HG03521 (cell line): Measurements from ENCODE around the gene RNF13.
"Not testable (repeated sequence)": the region's sequence is repeated elsewhere in the genome, so short reads cannot be mapped to it uniquely, and the experiment has no call there.

Experiments used
- ATAC-seq: cut with Tn5 transposase; IDR thresholded peaks from one replicate; pipeline ENCODE4 v1.9.1; 2021; ENCODE audit warnings: mild to moderate bottlenecking, moderate library complexity; ENCODE audit not compliant: unreplicated experiment

RNF13 gene

GRCh38 chr3:149800693-149801092 is 12.3 kb upstream of the RNF13 start:
- ATAC-seq = no peak

DNA sequence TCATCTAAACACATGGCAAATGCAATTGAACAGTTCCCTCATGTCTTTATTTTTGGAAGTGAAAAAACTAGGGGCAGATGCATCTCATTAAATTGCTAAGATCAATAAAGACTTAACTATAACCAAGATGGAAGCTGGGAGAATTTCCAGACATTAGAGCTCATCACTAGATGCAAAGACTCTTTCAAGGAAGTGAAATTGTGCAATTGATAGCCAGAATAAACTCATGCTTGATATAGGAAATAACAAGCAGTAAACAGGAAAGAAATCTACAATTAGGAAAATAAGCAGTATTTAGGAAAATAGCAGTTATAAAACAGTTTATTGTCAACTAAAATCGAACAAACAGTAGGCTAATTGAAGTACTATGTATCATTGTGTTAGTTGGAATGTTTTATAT is 11.8 kb upstream of the RNF13 start:
- no peak for ATAC-seq

DNA sequence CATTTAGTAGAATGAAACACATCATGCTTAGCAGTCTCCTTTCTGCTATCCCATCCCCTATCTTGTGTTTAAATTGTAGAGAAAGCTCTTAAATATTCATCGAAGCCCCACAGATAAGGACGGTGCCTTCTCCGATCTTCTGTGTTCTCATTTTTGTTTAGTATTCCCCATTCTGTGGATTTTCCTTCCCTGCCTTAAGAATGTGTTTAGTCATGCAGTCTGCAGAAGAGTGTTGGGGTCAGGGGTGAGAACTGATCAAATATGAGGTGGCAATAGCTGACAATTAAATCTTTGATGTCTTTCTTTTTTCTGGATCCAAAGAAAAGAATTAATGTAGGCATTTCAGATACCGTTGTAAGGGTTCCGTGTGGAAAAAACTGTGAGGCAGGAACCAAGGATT is 11.4 kb upstream of the RNF13 start:
- ATAC-seq = no peak

DNA sequence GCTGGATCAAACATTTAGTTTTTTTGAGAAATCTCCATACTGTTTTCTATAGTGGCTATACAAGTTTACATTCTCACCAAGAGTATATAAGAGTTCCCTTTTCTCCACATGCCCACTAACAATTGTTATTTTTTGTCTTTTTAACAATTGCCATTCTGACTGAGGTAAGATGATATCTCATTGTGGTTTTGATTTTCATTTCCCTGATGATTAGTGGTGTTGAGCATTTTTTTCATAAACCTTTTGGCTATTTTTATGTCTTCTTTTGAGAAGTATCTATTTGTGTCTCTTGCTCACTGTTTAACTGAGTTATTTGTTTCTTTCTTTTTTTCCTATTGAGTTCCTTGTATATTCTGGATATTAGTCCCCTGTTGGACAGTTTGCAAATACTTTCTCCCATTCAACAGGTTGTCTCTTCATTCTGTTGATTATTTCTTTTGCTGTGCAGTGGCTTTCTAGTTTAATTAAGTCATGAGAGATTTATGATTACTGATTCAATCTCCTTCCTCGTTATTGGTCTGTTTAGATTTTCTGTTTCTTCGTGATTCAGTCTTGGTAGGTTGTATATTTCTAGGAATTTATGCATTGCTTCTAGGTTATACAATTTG is 6.7 kb upstream of the RNF13 start:
- no peak for ATAC-seq

GRCh38 chr3:149808209-149808829 is 4.7 kb upstream of the RNF13 start:
- ATAC-seq = no peak

GRCh38 chr3:149809699-149810098 is 3.3 kb upstream of the RNF13 start:
- ATAC-seq = no peak

DNA sequence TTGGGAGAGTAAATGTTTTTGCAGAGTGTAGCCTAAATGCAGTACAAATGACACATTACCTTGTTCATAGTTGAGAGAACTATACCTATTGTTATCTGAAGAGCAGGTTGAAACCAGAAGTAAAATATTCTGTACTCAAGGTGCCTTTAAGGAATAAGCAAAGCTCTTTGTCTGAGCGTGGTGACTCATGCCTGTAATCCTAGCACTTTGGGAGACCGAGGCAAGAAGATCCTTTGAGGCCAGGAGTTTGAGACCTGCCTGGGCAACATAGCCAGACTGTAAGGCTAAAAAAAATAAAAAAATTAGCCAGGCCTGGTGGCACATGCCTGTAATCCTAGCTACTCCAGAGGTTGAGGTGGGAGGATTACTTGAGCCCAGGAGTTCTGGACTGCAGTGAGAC is 2.2 kb upstream of the RNF13 start:
- ATAC-seq = no peak

DNA sequence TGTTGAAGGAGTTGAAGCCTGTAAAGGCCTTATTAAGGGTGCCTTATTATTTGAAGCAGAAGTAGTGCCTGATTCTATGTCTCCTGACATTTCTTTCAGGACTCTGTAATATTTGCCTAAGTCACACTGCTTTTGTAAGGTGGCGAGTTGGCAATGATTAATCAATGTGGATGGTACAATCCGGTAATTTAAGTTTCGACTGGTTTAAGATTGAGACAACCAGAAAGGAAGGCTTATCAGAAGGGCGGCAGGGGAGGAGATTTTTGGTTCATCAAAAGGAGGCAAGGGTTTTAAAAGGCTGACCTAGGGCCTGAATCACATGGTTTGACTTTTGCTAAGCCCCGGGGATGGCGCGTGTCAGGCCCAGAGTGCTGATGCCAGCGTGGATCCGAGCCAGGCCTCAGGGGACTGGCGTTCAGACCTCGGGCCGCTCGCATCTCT is 830 bp upstream of the RNF13 start:
- ATAC-seq = no peak

DNA sequence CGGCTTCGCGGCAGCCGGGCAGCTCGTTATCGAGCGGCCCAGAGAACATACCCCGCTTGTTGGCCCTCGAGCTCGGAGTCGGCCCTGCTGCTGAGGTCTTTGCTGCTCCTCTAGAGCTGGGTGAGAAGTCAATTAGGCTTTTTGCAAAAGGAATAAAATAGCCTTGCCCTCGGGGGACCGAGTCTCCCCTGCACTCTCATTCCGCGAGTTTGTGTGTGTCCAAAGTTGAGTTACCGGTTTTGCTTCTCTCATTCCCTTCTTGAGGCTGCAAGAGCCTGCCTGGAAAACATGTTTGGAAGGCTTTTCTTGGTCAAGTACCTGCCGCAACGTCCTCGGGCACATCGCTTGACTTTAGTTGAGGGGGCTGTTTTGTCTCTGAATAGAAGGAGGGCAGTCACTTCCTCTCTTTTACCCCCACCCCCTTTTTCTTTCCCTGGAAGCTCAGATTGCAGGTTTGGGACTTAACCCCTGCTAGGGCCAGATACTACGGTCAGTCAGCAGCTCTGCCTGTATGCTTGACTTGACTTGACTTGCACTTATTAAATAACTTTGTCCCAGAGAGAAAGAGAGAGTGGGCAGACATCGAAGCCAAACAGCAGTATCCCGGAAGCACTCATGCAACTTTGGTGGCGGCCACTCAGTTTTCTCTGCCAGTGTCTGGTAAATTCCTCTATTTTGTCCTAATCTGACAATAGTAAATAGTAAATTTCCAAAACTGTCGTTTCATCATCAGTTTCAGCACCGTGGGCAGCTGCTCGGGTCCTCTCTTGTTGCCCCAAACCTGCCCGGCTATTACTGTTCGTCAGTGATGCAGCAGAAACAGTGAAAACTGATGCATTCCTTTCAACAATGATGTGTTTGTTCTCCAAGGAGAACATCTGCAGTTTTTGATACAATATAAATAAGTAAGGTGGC is 609 bp downstream of the RNF13 start:
- peak; percentile 16 for ATAC-seq

- no peak for ATAC-seq
Measured at GRCh38 chr3:149815321-149815720, 2.3 kb downstream of the RNF13 start.

GRCh38 chr3:149815728-149816127 is 2.7 kb downstream of the RNF13 start:
- no peak for ATAC-seq

GRCh38 chr3:149816311-149816710 is 3.3 kb downstream of the RNF13 start:
- no peak for ATAC-seq

- ATAC-seq = no peak
Measured at GRCh38 chr3:149816986-149817385, 4.0 kb downstream of the RNF13 start.

DNA sequence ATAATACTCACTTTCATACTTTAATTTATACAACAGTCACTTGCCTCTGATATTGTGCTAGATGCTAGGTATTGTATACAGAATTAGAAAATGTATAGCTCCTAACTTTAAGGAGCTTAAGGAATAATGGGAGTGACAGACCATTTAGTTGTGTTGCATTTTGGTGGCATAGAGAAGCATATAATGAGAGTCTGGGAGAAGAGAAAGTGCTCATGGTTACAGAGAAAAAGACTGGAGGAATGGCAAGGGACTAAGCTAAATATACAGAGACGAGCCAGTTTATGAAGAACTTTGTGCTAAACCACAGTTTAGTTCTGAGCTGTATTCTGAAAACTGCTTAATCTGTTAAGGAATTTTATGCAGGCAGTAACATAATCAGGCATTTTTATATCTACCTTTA is 6.4 kb downstream of the RNF13 start:
- no peak for ATAC-seq

- ATAC-seq = no peak
Measured at GRCh38 chr3:149820183-149820582, 7.2 kb downstream of the RNF13 start.

- no peak for ATAC-seq
Measured at GRCh38 chr3:149826636-149827035, 13.6 kb downstream of the RNF13 start.

DNA sequence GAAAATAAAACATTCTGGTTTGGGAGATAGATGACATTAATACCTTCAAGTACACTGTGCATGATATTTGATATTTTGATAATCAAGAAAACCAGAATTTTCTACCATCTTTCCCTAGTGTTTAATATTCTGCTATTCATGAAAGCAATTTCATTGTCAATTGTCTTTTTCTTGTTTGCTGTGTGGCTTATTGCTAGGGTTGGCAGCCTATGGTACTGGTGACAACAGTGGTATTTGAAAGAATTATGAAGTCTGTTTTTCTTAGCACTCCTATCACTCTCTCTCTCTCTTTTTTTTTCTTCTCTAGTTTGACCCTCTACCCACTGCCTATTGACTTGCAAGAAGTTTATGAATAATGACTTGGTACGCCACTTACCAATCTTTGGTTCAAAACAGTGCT is 15.4 kb downstream of the RNF13 start:
- ATAC-seq = no peak

- ATAC-seq = not testable (repeated sequence)
Measured at GRCh38 chr3:149829631-149830030, 16.6 kb downstream of the RNF13 start.

- ATAC-seq = no peak
Measured at GRCh38 chr3:149830902-149831301, 17.9 kb downstream of the RNF13 start.

DNA sequence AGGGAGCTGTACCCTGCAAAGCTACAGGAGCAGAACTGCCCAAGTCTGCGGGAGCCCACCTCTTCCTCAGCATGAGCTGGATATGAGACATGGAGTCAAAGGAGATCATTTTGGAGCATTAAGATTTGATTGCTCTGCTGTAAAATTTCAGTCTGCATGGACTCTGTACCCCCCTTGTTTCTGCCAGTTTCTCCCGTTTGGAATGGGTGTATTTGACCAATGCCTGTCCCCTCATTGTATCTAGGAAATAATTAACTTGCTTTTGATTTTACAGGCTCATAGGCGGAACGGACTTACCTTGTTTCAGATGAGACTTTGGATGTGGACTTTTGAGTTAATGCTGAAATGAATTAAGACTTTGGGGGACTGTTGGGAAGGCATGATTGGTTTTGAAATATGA is 18.3 kb downstream of the RNF13 start:
- ATAC-seq = no peak

DNA sequence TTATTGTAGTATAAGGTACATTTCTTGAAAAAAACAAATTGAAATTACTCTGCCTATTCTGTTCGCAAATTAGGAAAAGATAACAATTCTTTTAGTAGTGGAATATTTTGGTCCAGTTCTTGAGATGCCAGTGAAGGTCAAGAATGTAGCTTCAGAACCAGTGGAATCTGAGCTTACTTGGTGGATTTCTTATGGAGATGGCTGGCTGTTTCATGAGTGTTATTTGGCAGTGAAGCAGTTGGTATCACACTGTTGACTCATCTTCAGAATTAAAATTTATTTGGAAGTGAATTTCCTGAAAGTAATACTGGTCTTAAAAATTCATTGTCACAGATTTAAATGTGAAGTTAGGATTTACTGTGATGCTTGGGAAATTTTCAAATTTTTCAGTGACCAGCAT is 19.1 kb downstream of the RNF13 start:
- no peak for ATAC-seq

GRCh38 chr3:149833241-149833640 is 20.2 kb downstream of the RNF13 start:
- ATAC-seq = no peak
